Rectal smooth muscle tissue (tissue), 1 donor: ENCODE data around the gene FBXL19.
"Not testable (repeated sequence)": the region's sequence is repeated elsewhere in the genome, so short reads cannot be mapped to it uniquely, and the experiment has no call there.

ENCODE experiments used
- H3K27ac ChIP-seq: one replicate; pipeline ENCODE4 v1.7.0; 2013; ENCODE audit warnings: low read depth, low read length, inconsistent platforms
- H3K27me3 ChIP-seq: one replicate; pipeline ENCODE4 v1.7.0; 2013; ENCODE audit warnings: low read length; ENCODE audit not compliant: control insufficient read depth, insufficient read depth
- H3K36me3 ChIP-seq: one replicate; pipeline ENCODE4 v1.7.0; 2013; ENCODE audit warnings: low read length; ENCODE audit not compliant: control insufficient read depth, insufficient read depth
- H3K4me1 ChIP-seq: one replicate; pipeline ENCODE4 v1.7.0; 2013; ENCODE audit warnings: low read length; ENCODE audit not compliant: control insufficient read depth, insufficient read depth
- H3K4me3 ChIP-seq: one replicate; pipeline ENCODE4 v1.7.0; 2013; ENCODE audit warnings: low read length
- H3K9ac ChIP-seq: one replicate; pipeline ENCODE4 v1.7.0; 2013; ENCODE audit warnings: low read length

Gene FBXL19

GRCh38 chr16:30889721-30890120 is 33.7 kb upstream of the FBXL19 start:
- Histone ChIP-seq H3K4me3 (no peak overlapping the region), H3K36me3 (peaks cover 8% of the 10 kb centered on the region), H3K9ac (no peak overlapping the region)

GRCh38 chr16:30891043-30891823 is 32.1 kb upstream of the FBXL19 start:
- not testable (repeated sequence) for H3K36me3 ChIP-seq, H3K27me3 ChIP-seq

More at GRCh38 chr16:30889721-30890120, 33.7 kb upstream of the FBXL19 start:
- Histone ChIP-seq H3K27me3 (no peaks in the 10 kb centered on the region), H3K27ac (no peak overlapping the region), H3K4me1 (peaks cover 12% of the 10 kb centered on the region)

GRCh38 chr16:30892670-30893416 is 30.5 kb upstream of the FBXL19 start:
- Histone ChIP-seq H3K36me3 (peaks cover 8% of the 10 kb centered on the region), H3K4me3 (peak overlapping the region; percentile 70), H3K4me1 (peaks cover 27% of the 10 kb centered on the region), H3K27me3 (no peaks in the 10 kb centered on the region), H3K9ac (peak overlapping the region; percentile 73), H3K27ac (peak overlapping the region; percentile 93)

More at GRCh38 chr16:30891043-30891823, 32.1 kb upstream of the FBXL19 start:
- peaks cover 23% of the 10 kb centered on the region for H3K4me1 ChIP-seq
- H3K27ac ChIP-seq, H3K9ac ChIP-seq, H3K4me3 ChIP-seq: not testable (repeated sequence)

GRCh38 chr16:30893417-30893743 is 30.0 kb upstream of the FBXL19 start:
- no peaks in the 10 kb centered on the region for H3K27me3 ChIP-seq
- H3K4me3 ChIP-seq: peak overlapping the region; percentile 70
- peak overlapping the region; percentile 73 for H3K9ac ChIP-seq
- peaks cover 27% of the 10 kb centered on the region for H3K4me1 ChIP-seq
- H3K27ac ChIP-seq: peak overlapping the region; percentile 93
- H3K36me3 ChIP-seq: peaks cover 8% of the 10 kb centered on the region

- H3K27ac ChIP-seq: peak within 1 kb of the TSS; percentile 93
- peak within 1 kb of the TSS; percentile 73 for H3K9ac ChIP-seq
- H3K4me1 ChIP-seq: peaks cover 27% of the 10 kb centered on the region
- peak within 1 kb of the TSS; percentile 70 for H3K4me3 ChIP-seq
- no peaks in the 10 kb centered on the region for H3K27me3 ChIP-seq
- peaks cover 6% of the 10 kb centered on the region for H3K36me3 ChIP-seq
Observed at GRCh38 chr16:30893744-30894539, 29.4 kb upstream of the FBXL19 start, which contains the start of gene BCL7C. Gene BCL7C (minus strand): TSS chr16:30894077. CDS start chr16:30893944, 133 bp downstream.

GRCh38 chr16:30894540-30895368 is 28.6 kb upstream of the FBXL19 start:
- peaks cover 27% of the 10 kb centered on the region for H3K4me1 ChIP-seq
- peak overlapping the region; percentile 29 for H3K9ac ChIP-seq
- H3K4me3 ChIP-seq: peak overlapping the region; percentile 67
- no peaks in the 10 kb centered on the region for H3K36me3 ChIP-seq
- H3K27me3 ChIP-seq: no peaks in the 10 kb centered on the region
- peak overlapping the region; percentile 99 for H3K27ac ChIP-seq

- Histone ChIP-seq H3K9ac (peak overlapping the region; percentile 43), H3K4me3 (peak overlapping the region; percentile 82), H3K27me3 (no peaks in the 10 kb centered on the region), H3K4me1 (peaks cover 27% of the 10 kb centered on the region), H3K36me3 (no peaks in the 10 kb centered on the region), H3K27ac (peak overlapping the region; percentile 99)
Observed at GRCh38 chr16:30895627-30896260, 27.6 kb upstream of the FBXL19 start.

GRCh38 chr16:30896261-30896888 is 27.0 kb upstream of the FBXL19 start, which contains the start of gene CTF1:
Gene CTF1 (plus strand): TSS chr16:30896614. CDS start chr16:30896644, 30 bp downstream.
- H3K27ac ChIP-seq: peak within 1 kb of the TSS; percentile 99
- H3K4me1 ChIP-seq: peaks cover 27% of the 10 kb centered on the region
- peak within 1 kb of the TSS; percentile 82 for H3K4me3 ChIP-seq
- H3K27me3 ChIP-seq: no peaks in the 10 kb centered on the region
- H3K9ac ChIP-seq: peak within 1 kb of the TSS; percentile 86
- H3K36me3 ChIP-seq: no peaks in the 10 kb centered on the region

- H3K27ac ChIP-seq: peak overlapping the region; percentile 99
- no peaks in the 10 kb centered on the region for H3K27me3 ChIP-seq
- peak overlapping the region; percentile 86 for H3K9ac ChIP-seq
- H3K4me3 ChIP-seq: peak overlapping the region; percentile 82
- peaks cover 27% of the 10 kb centered on the region for H3K4me1 ChIP-seq
- no peaks in the 10 kb centered on the region for H3K36me3 ChIP-seq
Observed at GRCh38 chr16:30896889-30897733, 26.3 kb upstream of the FBXL19 start.

GRCh38 chr16:30899794-30900193 is 23.6 kb upstream of the FBXL19 start:
- peaks cover 15% of the 10 kb centered on the region for H3K4me1 ChIP-seq
- no peaks in the 10 kb centered on the region for H3K27me3 ChIP-seq
- no peaks in the 10 kb centered on the region for H3K36me3 ChIP-seq
- no peak overlapping the region for H3K27ac ChIP-seq
- H3K4me3 ChIP-seq: no peak overlapping the region
- no peak overlapping the region for H3K9ac ChIP-seq
